Stimulated activated CD4-positive, alpha-beta T cell treated with anti-CD3 and anti-CD28 coated beads, Interleukin-1b, Interleukin-23, amount 100 ng/mL, for 1 hour (primary cell): ENCODE results near the gene CYP4A11.
"Not testable (repeated sequence)": the region's sequence is repeated elsewhere in the genome, so short reads cannot be mapped to it uniquely, and the experiment has no call there.

Experiments
- DNase-seq, 2 donors: peaks; one replicate each; pipeline ENCODE4 v3.0.0-alpha.2; 2020; ENCODE audit warnings: low read depth in 2 of 2

Gene CYP4A11

DNA sequence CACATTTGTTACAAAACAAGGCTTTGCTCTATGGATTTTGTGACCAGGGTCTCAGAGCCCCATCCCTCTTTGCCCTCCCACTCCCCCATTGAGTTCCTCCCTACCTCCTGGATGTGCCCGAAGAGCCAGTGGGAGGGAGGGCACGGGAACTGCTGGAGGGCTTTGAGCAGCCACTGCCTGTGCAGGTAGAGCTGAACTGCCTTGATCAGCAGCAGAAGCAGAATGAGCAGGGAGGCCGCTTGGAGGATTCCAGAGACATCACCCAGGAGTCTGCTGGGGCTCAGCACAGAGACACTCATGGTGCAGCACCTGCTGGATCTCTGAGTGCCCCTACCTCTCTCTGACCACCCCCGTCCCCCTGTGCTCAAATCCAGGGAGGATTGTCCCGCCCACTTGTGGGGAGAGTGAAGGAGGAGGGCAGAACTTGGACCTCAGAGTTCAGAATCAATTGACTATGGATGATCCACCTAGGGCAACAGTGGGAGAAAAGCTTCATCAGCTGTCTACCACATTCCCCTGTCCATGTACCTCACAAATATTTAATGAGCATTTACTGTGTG lies at the start of gene CYP4A11:
TSS of gene CYP4A11 (minus strand) at position 342 of the 560 bp plus-strand sequence. CDS start at position 299, 43 bp downstream.
- no peak for DNase-seq

GRCh38 chr1:46990541-46990940 lies 49.3 kb upstream of the CYP4A11 start:
- not testable (repeated sequence) for DNase-seq

GRCh38 chr1:46983830-46984586 lies 42.7 kb upstream of the CYP4A11 start:
- no peak for DNase-seq

DNA sequence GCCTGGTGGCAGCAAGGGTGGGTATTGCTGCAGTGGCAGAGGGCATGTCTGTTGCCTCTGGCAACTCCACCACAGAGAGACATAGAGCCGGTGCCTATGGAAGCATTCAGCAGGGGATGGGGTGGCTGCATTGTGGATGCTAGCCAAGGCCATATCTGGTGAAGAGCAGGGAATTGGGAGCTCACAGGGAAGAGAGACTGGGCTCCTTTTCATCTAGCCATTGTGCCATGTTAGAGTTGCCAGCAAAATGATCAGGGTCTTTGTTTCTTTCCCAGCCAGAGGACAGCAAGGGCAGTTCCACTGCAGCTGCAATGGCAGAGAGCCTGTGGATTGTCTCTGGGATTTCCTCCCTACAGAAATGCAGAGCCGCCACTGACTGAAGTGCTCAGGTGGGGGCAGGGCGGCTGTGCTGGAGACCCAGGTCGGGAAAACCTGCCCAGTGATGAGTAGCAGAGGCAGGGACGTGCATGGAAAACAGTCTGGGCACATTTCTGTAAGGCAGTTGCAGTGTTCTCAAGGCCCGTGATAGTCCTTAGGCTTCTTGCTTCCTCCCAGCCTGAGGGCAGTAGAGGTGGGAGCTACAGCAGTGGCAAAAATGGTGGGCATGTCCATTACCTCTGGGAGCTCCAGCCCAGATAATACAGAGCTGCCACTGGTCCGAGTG lies 42.0 kb upstream of the CYP4A11 start:
- no peak for DNase-seq

GRCh38 chr1:46969014-46969619 lies 27.8 kb upstream of the CYP4A11 start:
- DNase-seq = no peak

DNA sequence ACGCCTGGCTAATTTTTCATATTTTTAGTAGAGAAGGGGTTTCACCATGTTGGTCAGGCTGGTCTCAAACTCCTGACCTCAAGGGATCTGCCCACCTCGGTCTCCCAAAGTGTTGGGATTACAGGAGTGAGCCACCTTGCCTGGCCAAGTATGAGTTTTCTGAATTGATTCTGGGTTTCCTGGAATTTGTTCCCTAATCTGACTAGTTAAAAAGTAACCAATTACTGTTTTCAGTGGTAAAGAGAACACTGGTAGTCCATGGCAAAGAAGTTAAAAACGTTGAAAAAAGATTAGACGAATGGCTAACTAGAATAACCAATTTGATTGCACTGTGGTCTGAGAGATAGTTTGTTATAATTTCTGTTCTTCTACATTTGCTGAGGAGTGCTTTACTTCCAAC lies 21.0 kb upstream of the CYP4A11 start:
- DNase-seq = not testable (repeated sequence)

DNA sequence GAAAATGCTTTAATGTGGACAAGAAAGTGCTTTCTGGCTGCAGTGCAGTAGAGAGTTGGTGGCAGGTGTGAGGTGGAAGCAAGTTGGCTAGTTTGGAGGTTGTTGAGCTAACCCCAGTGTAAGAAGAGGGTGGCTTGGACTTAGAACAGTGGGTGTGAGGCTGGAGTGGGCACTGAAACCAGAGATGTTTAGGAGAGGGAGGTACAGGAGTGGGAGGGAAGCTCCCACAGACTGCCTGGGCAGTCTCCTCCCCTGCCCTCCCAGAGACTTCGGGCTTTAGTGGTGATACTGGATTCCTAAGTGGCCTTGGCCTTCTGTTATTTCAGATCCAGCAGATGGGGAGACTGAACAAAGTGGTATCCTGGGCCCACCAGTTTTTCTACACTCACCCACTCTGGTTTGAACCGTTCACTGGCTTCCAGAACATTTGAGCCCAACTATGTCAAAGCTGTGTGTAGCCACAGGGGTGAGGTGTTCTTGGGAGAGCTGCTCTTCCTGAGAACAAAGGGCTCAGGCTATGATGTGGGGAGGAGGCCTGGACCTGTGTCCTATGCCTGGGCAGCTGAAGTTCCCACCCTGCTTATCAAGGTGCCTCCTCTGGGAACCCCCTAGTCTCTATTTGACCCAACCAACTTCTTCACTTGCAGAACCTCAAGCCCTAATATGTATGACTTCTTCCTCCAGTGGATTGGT lies 19.9 kb upstream of the CYP4A11 start:
- DNase-seq = no peak

- no peak for DNase-seq
Observed at GRCh38 chr1:46960250-46960649, 19.0 kb upstream of the CYP4A11 start.

DNA sequence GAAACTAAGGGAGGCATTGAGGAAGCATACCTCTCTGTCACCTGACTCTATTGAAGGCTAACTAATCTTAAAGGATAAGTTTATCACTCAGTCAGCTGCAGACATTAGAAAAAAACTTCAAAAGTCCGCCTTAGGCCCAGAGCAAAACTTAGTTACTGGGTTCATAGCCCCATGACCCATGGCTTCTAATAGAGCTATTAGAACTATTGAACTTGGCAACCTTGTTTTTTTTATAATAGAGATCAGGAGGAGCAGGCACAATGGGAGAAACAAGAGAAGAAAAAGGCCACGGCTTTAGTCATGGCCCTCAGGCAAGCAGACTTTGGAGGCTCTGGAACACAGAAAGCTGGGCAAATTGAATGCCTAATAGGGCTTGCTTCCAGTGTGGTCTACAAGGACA lies 13.8 kb upstream of the CYP4A11 start:
- DNase-seq = not testable (repeated sequence)

- not testable (repeated sequence) for DNase-seq
Observed at GRCh38 chr1:46953847-46954246, 12.6 kb upstream of the CYP4A11 start.

DNA sequence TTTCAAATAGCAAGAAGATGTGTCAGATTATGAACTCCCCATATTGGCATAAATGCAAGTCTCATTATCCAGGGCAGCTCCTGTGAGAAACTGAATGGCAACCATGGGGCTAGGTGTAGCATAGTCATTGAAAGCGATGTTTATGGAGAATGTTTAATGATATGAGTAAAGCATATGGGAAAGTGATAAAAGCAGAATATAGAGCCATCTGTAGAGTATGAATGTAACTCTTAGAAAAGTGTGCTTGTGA lies 8.1 kb upstream of the CYP4A11 start:
- not testable (repeated sequence) for DNase-seq

DNA sequence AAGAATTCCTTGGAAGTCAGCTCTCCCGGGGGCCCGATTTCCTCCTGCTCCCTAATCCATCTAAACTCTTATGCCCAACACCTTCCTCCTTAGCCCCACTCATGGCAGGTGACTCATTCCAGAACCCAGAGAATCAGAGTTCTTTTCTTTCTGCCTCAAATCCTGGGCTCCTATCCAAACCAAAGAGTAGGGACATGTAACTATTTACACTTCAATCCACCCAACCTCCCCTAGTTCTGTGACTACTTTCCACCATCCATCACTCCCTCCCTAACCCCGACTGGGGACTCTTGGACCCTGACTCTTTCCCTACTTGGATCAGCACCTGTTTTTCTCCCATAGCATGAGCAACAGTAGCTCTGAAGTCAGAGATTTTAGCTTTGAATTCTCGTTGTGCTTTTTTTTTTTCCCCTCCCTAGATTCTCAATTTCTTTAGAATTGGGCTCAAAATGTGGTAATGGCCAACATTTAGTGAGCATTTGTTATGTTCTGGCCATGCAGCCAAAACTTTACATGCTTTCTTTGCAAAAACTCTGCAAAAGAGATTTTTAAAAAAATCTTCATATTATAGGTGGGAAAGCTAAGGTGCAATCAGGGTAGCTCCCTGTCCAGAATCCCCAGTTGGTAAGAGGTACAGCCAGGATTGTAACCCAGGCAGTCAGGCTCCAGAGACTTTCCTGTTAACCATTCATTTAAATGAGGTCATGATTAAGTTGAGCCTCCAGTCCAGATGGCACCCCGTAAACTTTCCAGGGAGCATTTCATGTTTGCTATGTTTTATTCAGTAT lies 7.5 kb upstream of the CYP4A11 start:
- no peak for DNase-seq

GRCh38 chr1:46947706-46948105 lies 6.4 kb upstream of the CYP4A11 start:
- DNase-seq = not testable (repeated sequence)

GRCh38 chr1:46942086-46942485 lies 810 bp upstream of the CYP4A11 start:
- DNase-seq = no peak

DNA sequence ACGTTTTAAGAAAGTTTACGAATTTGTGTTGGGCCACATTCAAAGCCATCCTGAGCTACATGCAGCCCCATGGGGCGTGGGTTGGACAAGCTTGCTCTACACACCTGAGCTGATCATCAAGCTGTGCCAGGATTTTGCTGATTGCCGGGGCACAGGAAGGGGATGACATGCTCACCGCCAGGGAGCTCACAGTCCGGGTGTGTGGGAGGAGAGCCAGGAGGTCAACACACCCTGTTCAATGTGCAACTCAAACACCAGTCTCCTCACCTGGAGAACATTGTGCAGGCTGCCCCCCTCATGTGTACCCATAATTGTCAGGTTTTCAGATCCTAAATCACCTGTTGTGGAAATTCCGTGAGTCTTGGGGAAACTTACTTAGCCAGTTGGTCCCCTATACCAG lies 969 bp downstream of the CYP4A11 start:
- no peak for DNase-seq

DNA sequence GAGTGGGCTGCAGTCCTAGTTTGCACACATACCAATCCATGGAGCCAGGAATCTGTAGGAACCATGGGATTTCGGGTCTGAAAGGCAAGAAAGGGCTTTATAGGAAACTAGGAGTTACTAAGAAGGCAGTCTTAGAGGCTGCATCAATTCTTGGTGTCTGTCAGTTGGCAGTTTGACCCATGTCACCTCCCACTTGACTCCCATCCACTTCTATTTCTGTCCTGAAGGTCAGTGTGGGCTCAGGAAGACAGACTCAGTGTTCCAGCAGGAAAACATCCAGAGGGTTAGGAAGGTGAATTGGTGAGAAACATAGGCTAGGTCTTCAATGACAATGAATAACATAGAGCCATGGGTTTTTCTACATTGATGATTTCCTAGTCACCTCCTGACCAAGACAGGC lies 4.0 kb downstream of the CYP4A11 start:
- DNase-seq = no peak

DNA sequence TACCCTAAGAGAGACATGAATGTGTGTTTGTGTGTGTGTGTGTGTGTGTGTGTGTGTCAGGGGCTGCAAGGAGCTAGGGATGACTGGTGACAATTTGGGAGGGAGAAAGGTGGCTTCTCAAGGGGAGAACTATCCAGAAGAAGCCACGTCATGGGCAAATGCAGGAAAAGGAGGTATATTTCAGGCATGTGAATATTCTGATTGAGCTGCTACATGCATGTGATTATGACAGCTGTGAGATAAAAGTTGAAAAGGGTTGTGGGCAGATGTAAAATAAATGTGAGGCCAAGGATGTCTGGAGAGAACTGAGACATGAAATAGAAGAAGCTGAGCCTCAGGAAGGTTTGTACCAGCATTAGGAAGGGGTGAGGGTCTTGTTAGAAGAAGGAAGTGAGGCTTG lies 4.5 kb downstream of the CYP4A11 start:
- DNase-seq = no peak

GRCh38 chr1:46934852-46935251 lies 6.4 kb downstream of the CYP4A11 start:
- DNase-seq = not testable (repeated sequence)

- not testable (repeated sequence) for DNase-seq
Observed at GRCh38 chr1:46932020-46932419, 9.3 kb downstream of the CYP4A11 start.

- DNase-seq = no peak
Observed at GRCh38 chr1:46931151-46931550, 10.1 kb downstream of the CYP4A11 start.

- DNase-seq = no peak
Observed at GRCh38 chr1:46927249-46927835, 13.9 kb downstream of the CYP4A11 start.
